ENCODE measurements around the gene OOEP. TPM values are rescaled to one million over a fixed set of nuclear protein-coding genes. Genes with fewer than 3 reads are reported as not detected.

Gene OOEP
- total and polyA plus RNA-seq, 7 donors: 0.23 to 0.60 TPM; not detected in 5

- intact Hi-C loops (cut with DNase I): no loop called here
Observed at GRCh38 chr6:73368675-73369074, 1.0 kb downstream of the OOEP start.

GRCh38 chr6:73367761-73368355 is 1.8 kb downstream of the OOEP start:
- intact Hi-C loops (cut with DNase I): no loop called here
- 75 to 80% methylated on average over 16 of the region's 16 CpGs for WGBS, 2 donors
- DNase-seq: no peak
- Histone ChIP-seq H3K9me3 (peaks cover 0 to 6% (median 5%) of the 10 kb centered on the region in 4 donors), H3K4me3 (no peak overlapping the region), H3K27me3 (no peaks in the 10 kb centered on the region), H3K27ac (no peak overlapping the region), H3K36me3 (no peaks in the 10 kb centered on the region), H3K4me1 (no peaks in the 10 kb centered on the region)
- TF ChIP-seq CTCF (IDR thresholded peaks at IDR 0.05) (no peak), POLR2AphosphoS5 (IDR thresholded peaks at IDR 0.05) (no peak), EP300 (IDR thresholded peaks at IDR 0.05) (no peak), POLR2A (IDR thresholded peaks at IDR 0.05) (no peak)

More at GRCh38 chr6:73368675-73369074, 1.0 kb downstream of the OOEP start:
- DNase-seq: no peak
- Histone ChIP-seq H3K27me3 (no peaks in the 10 kb centered on the region), H3K9me3 (peaks cover 0 to 6% (median 5%) of the 10 kb centered on the region in 4 donors), H3K4me3 (no peak overlapping the region), H3K36me3 (no peaks in the 10 kb centered on the region), H3K27ac (no peak overlapping the region), H3K4me1 (no peaks in the 10 kb centered on the region)
- TF ChIP-seq EP300 (IDR thresholded peaks at IDR 0.05) (no peak), POLR2AphosphoS5 (IDR thresholded peaks at IDR 0.05) (no peak), CTCF (IDR thresholded peaks at IDR 0.05) (no peak), POLR2A (IDR thresholded peaks at IDR 0.05) (no peak)
- 89 to 94% methylated on average over 4 of the region's 4 CpGs for WGBS, 2 donors

GRCh38 chr6:73364549-73364948 is 5.1 kb downstream of the OOEP start:
- Histone ChIP-seq H3K4me3 (no peak overlapping the region), H3K4me1 (no peaks in the 10 kb centered on the region), H3K9me3 (no peaks in the 10 kb centered on the region), H3K36me3 (no peaks in the 10 kb centered on the region), H3K27ac (no peak overlapping the region), H3K27me3 (no peaks in the 10 kb centered on the region)
- no peak for TF ChIP-seq CTCF (IDR thresholded peaks at IDR 0.05)
- TF ChIP-seq EP300 (IDR thresholded peaks at IDR 0.05): no peak
- TF ChIP-seq POLR2AphosphoS5 (IDR thresholded peaks at IDR 0.05): no peak
- TF ChIP-seq POLR2A (IDR thresholded peaks at IDR 0.05): no peak
- WGBS, 2 donors: 91 to 93% methylated on average over 9 of the region's 9 CpGs
- DNase-seq: no peak
- intact Hi-C loops (cut with DNase I): no loop called here

- H3K4me1 ChIP-seq: no peaks in the 10 kb centered on the region
- intact Hi-C loops (cut with DNase I): no loop called here
- no peaks in the 10 kb centered on the region for H3K36me3 ChIP-seq
- no peaks in the 10 kb centered on the region for H3K9me3 ChIP-seq
- no peak overlapping the region for H3K27ac ChIP-seq
- TF ChIP-seq POLR2A (IDR thresholded peaks at IDR 0.05): no peak
- no peak for TF ChIP-seq EP300 (IDR thresholded peaks at IDR 0.05)
- TF ChIP-seq CTCF (IDR thresholded peaks at IDR 0.05): no peak
- TF ChIP-seq POLR2AphosphoS5 (IDR thresholded peaks at IDR 0.05): no peak
- 90 to 93% methylated on average over 14 of the region's 14 CpGs for WGBS, 2 donors
- H3K4me3 ChIP-seq: no peak overlapping the region
- no peak for DNase-seq
- no peaks in the 10 kb centered on the region for H3K27me3 ChIP-seq
Observed at GRCh38 chr6:73364121-73364520, 5.6 kb downstream of the OOEP start.

GRCh38 chr6:73363537-73363875 is 6.2 kb downstream of the OOEP start:
- Histone ChIP-seq H3K27me3 (no peaks in the 10 kb centered on the region), H3K4me3 (no peak overlapping the region), H3K4me1 (no peaks in the 10 kb centered on the region), H3K36me3 (no peaks in the 10 kb centered on the region), H3K9me3 (no peaks in the 10 kb centered on the region), H3K27ac (no peak overlapping the region)
- TF ChIP-seq EP300 (IDR thresholded peaks at IDR 0.05) (no peak), POLR2A (IDR thresholded peaks at IDR 0.05) (no peak), CTCF (IDR thresholded peaks at IDR 0.05) (no peak), POLR2AphosphoS5 (IDR thresholded peaks at IDR 0.05) (no peak)
- intact Hi-C loops (cut with DNase I): no loop called here
- no peak for DNase-seq
- 95 to 97% methylated on average over 23 of the region's 23 CpGs for WGBS, 2 donors
